Measurements from ENCODE around the gene ADAMTSL4. TPM values are rescaled to one million over a fixed set of nuclear protein-coding genes. Genes with fewer than 3 reads are reported as not detected.
A peak's percentile ranks its signal among the peaks of the same experiment; 100 is the strongest.

Gene ADAMTSL4
- 10 to 100 TPM; 31.5 to 62.5 TPM for total RNA-seq
- long read RNA-seq, partial matches to known transcripts: 6 of 12 reads
- long read RNA-seq, other reads (novel, unspliced or antisense): 6 of 12 reads

DNA sequence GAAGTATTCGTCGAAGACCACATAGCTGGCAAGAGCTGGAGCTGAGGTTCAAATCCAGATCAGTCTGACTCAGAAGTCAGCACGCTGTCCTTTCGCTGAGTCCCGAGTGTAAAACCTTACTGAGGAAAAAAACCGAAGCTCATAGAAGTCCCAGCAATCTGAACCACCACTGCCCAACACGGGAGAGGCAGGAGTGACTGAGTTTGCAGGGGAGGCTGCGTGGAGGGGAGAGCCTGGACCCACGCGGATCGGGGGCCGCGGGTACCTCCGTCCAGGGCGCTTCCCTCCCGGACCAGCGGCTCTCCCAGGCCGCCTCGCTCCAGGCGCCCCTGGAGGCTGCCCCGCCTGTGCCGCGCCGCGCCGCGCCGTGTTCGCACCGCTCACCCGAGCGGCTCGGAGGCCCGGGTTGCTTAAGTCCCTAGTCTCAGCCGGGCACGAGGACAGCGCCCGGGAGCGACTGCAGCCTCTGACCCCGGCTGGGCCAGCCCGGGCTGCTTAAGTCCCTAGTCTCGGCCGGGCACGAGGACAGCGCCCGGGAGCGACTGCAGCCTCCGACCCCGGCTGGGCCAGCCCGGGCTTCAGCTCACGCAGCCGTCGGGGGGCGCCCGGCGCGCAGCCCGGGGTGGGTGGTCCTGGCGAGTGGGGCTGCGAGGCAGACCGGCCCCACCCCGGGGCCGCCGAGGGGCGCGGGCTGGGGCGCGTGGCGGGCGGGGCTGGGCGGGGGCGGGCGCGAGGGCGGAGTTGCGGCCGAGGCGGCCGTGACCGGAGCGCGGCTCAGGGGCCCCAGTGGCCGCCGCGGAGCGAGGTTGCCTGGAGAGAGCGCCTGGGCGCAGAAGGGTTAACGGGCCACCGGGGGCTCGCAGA, at the start of gene ADAMTSL4:
Gene ADAMTSL4 (plus strand): TSS at position 777 of the 864 bp plus-strand sequence. CDS start 2,881 bp downstream, outside the sequence.
- intact Hi-C loops (cut with DNase I): no loop called here
- ATAC-seq (peak; percentile 39 to 54), DNase-seq (no peak)

GRCh38 chr1:150505431-150505830, 43.8 kb upstream of the ADAMTSL4 start:
- ATAC-seq: no peak
- intact Hi-C loops (cut with DNase I): no loop called here
- DNase-seq: no peak

DNA sequence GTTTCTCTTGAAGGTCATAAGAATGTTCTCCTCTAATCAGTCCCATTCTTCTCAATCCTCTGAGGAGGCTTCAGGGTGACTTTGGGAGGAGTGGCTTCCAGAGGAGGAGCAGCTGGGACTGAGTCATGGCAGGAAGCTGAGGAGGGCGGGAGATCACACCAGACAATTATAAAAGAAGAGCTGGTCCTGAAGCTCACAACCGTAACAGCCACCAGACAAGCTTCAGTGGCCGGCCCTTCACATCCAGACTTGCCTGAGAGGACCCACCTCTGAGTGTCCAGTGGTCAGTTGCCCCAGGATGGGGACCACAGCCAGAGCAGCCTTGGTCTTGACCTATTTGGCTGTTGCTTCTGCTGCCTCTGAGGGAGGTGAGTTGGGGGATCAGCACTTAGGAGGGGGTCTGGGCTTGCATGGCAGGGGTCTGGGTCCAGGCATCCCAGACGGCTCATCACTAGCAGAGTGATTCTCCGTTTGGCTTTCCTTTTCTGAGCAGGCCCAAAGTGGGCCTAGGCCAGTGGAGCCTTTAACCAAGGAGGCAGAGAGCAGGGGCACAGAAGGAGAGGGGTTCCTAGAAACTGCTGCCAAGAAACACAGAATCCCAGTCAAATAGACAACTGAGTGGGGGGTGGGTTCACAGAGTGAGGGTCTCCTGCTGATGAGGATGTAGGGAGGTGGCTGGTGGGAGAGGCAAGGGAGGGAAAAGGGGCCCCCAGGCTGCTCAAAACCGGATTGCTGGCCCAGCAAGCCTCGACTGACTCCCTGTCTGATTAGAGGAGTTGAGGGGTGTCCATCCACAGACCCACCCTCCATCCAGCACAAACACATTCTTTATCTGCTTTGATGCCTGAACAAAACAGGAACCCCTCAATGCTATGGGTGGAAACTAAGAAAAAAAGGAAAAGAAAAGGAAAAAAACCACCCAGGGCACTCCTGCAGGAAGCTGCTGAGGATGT, 41.0 kb upstream of the ADAMTSL4 start, which contains the start of gene ECM1:
Gene ECM1 (plus strand): TSS at position 198 of the 953 bp plus-strand sequence. CDS start 101 bp downstream, at position 299.
- ATAC-seq (peak; percentile 82 to 92), DNase-seq (peak; percentile 73)
- intact Hi-C loops (cut with DNase I): no loop called here

- peak in 1 of 2 donors; percentile 4 for ATAC-seq
- no peak for DNase-seq
- intact Hi-C loops (cut with DNase I): no loop called here
These were observed 40.2 kb upstream of the ADAMTSL4 start for GRCh38 chr1:150508982-150509381.

- ATAC-seq (no peak), DNase-seq (no peak)
- intact Hi-C loops (cut with DNase I): no loop called here
These were observed 37.7 kb upstream of the ADAMTSL4 start for GRCh38 chr1:150511551-150511950.

- DNase-seq: no peak
- no peak for ATAC-seq
- intact Hi-C loops (cut with DNase I): no loop called here
These were observed 37.1 kb upstream of the ADAMTSL4 start for GRCh38 chr1:150511985-150512660.

DNA sequence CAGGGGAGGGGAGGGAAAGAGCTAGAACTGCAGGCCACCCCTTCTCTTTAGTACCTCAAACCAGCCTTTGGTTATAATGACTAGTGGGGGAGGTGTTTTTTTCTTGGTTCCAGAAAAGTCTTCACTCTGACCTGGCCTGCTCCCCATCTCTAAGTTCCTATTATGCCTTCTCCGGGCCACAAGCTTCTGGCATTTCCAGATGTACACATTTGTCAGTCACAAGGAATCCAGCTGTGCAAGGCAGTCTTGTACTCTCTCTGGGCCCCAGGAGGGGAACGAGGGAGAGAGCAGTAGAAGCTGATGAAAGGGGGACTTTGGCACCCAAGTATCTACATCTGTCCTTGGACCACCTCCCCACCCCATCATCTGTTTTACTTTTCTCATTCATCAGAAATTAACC, 36.4 kb upstream of the ADAMTSL4 start:
- DNase-seq: no peak
- intact Hi-C loops (cut with DNase I): no loop called here

DNA sequence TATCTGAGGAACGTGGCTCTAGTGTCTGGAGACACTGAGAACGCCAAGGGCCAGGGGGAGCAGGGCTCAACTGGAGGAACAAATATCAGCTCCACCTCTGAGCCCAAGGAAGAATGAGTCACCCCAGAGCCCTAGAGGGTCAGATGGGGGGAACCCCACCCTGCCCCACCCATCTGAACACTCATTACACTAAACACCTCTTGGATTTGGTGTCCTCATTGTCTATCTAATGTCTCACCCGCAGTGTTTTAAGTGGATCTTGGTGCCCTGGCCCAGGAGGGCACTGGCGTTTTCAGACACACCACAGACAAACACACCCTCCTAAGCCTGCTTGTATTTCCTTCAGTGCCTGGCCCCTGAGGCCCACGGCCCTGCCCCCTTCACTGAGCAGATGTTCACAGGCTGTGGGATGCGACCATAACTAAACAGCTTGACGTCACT, 35.8 kb upstream of the ADAMTSL4 start:
- intact Hi-C loops (cut with DNase I): no loop called here
- DNase-seq (no peak), ATAC-seq (no peak)

More for the DNA sequence above, 36.4 kb upstream of the ADAMTSL4 start:
- no peak for ATAC-seq

DNA sequence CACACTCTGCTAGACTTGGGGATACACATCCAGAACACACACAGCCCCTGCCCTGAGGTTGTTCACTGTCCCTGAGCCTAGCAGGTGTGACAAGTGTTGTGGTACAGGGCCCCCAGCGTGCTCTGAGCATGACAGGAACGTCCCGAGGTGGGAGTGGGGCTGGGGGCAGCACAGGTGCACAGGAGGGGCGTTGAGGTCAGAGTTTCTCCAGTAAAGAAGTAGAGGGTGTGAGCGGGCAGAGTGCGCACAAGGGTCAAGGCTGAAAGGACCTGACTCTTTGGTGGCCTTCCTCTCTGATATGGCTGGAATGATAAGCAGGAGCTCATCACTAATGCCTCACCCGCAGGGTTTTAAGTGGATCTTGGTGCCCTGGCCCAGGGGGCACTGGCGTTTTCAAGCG, 34.9 kb upstream of the ADAMTSL4 start:
- intact Hi-C loops (cut with DNase I): no loop called here
- ATAC-seq (no peak), DNase-seq (no peak)

DNA sequence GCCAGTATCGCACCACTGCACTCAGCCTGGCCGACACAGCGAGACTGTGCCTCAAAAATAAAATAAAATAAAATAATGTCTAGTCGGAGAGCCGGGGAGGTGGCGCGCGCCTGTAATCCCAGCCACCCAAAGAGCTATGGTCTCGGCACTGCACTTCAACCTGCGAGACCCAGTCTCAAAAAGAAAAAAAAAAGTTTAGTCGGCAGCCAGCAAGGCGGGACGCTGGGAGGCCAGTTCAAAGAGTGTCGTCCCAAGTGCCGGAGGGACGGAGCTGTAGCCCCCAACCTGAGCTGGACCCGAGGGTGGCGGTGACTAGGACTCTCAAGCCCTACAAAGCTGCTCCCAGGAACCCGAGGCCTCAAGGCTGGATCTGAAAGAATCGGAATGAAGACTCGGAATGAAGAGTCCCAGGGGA, 34.3 kb upstream of the ADAMTSL4 start:
- no peak for ATAC-seq
- intact Hi-C loops (cut with DNase I): no loop called here
- peak; percentile 41 for DNase-seq

GRCh38 chr1:150515328-150516049, 33.7 kb upstream of the ADAMTSL4 start, which contains the start of gene FALEC:
Gene FALEC, plus strand, starts transcription at chr1:150515752.
- ATAC-seq (peak; percentile 99), DNase-seq (peak; percentile 98)
- intact Hi-C loops (cut with DNase I): no loop called here

GRCh38 chr1:150516050-150516591, 33.1 kb upstream of the ADAMTSL4 start:
- DNase-seq (no peak), ATAC-seq (peak; percentile 8 to 10)
- intact Hi-C loops (cut with DNase I): no loop called here

DNA sequence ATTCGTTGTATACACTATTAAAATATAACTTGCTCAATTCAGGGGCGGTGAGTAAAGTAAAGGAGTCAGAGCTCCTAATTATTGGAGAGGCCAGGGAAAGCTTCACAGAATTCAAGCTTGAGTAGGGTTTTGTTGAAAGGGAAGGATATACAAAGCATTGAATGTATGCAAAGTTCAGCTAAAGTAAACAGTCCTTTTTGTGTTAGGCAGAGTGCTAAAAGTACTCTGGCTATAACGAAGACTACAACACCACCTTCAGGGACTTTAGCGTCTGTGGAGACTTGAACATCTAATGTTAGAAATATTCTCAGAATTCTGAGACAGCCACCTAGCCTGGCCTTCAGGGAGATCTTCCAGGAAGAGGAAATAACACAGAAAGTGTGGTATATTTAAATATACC, 32.6 kb upstream of the ADAMTSL4 start:
- no peak for DNase-seq
- intact Hi-C loops (cut with DNase I): no loop called here
- ATAC-seq: no peak

GRCh38 chr1:150521196-150521968, 27.8 kb upstream of the ADAMTSL4 start:
- ATAC-seq (no peak), DNase-seq (no peak)
- intact Hi-C loops (cut with DNase I): no loop called here

- intact Hi-C loops (cut with DNase I): no loop called here
- DNase-seq (no peak), ATAC-seq (no peak)
These were observed 23.9 kb upstream of the ADAMTSL4 start for GRCh38 chr1:150525348-150525747.

- DNase-seq (no peak), ATAC-seq (no peak)
- intact Hi-C loops (cut with DNase I): no loop called here
These were observed 21.0 kb upstream of the ADAMTSL4 start for GRCh38 chr1:150528196-150528595.

DNA sequence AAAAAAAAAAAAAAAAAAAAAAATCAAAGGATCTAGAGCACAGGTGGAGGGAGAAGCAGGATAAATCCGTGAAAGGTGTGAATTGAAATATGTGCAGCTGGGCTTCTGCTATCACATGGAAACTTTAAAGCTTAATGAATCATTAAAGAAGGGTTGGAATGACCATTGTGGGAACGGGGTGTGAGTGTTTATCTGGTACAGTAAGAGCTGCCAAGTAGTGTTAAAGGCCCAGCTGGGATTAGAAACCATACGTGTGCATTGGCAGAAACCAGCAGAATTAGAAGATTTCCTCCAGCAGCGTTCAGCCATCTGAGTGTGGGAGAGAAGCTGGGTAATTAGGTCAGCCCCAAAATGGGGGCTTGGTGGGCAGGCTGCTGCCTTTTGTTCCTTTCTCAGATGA, 20.2 kb upstream of the ADAMTSL4 start:
- intact Hi-C loops (cut with DNase I): no loop called here
- ATAC-seq (peak in 1 of 2 donors; percentile 49), DNase-seq (no peak)

Data from left cardiac atrium (tissue), 4 donors.